DMS 273 (cell line): ENCODE data around the gene MUSK.
"Not testable (repeated sequence)": the region's sequence is repeated elsewhere in the genome, so short reads cannot be mapped to it uniquely, and the experiment has no call there.

Experiments
- DNase-seq: peaks from one replicate; lab custom pipeline; 2025; ENCODE audit not compliant: unreplicated experiment; lab: John Stamatoyannopoulos, UW

Gene MUSK

DNA sequence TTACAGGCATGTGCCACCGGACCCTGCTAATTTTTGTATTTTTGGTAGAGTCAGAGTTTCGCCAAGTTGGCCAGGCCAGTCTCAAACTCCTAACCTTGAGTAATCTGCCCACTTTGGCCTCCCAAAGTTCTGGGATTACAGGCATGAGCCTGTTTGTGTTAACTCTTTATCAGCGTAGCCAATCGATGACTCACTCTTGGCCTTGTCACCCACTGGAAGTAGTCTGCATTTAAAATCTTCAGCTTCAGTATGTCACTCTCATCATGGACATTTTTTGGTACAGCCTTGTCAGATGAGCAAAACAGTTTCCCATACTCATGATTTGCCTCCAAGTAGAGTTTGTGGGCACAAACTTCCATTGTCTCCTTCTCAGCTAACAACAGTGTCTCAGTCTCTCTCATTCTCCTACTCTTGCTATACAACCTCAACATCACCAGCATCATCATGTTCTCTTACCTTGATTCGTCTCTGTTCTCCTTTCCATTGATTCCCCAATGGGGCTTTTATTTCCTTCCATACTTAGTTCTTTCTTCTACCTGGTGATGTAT lies 22.5 kb downstream of the MUSK start:
- DNase-seq: no peak

- DNase-seq: not testable (repeated sequence)
Observed at GRCh38 chr9:110695846-110696245, 27.3 kb downstream of the MUSK start.

- no peak for DNase-seq
Observed at GRCh38 chr9:110700953-110701352, 32.4 kb downstream of the MUSK start.

GRCh38 chr9:110703669-110704068 lies 35.1 kb downstream of the MUSK start:
- no peak for DNase-seq

- no peak for DNase-seq
Observed at GRCh38 chr9:110707419-110707818, 38.8 kb downstream of the MUSK start.

DNA sequence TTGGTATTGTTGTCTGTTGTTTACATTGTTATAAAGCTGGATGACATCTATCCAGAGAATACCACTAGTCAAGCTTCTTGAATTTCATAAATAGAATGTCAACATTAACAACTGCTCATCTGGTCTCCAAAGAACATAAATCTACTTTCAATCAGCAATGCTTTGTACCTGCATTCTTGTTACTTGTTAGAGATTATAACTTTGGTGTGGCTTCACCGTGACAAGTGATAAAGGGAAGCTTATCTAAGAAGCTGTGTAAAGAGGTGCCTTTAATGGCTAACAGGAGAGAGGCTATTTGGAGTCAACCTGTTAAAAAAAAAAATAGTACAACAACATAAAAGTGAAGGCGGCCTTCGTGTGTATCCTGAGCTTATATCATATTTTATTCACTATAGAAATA lies 41.8 kb downstream of the MUSK start:
- DNase-seq: no peak

GRCh38 chr9:110712955-110713354 lies 44.4 kb downstream of the MUSK start:
- DNase-seq: no peak

DNA sequence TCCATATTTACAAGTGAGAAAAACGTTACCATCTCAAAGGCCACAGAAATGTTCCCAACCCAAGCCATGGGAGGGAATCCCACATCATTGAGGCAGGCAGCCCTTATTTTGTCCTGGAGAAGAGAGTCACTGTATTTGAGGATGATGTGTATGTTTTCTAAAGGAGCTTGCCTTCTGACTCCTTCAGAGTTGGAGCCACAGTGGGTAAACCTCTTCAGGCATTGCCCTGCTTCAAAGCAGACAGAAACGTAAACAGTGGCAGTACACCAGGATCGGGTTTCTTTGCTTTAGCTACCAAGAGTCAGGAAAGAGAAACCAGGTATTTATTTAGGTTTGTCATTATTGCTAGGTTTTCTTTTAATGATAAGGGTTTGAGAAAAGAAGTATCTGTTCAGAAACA lies 45.7 kb downstream of the MUSK start:
- no peak for DNase-seq

GRCh38 chr9:110728058-110728457 lies 59.5 kb downstream of the MUSK start:
- no peak for DNase-seq

DNA sequence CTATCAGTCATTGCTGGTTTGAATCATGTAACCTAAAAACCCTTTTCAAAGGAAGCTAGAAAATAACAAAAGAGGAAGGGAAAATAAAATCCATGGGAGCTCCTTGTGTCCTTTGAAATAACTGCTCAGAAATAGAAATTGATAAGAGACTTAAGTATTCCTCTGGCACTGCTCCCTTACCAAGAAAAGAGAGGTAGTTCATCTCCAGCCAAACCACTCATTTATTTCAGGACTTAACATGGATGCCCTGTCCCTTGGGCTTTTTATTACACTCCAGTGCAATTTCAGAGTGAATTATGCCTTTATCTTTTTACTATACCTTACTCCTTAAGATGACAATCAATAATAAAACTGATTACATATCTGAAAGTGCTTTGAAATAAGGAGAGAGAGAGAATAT lies 61.0 kb downstream of the MUSK start:
- no peak for DNase-seq

DNA sequence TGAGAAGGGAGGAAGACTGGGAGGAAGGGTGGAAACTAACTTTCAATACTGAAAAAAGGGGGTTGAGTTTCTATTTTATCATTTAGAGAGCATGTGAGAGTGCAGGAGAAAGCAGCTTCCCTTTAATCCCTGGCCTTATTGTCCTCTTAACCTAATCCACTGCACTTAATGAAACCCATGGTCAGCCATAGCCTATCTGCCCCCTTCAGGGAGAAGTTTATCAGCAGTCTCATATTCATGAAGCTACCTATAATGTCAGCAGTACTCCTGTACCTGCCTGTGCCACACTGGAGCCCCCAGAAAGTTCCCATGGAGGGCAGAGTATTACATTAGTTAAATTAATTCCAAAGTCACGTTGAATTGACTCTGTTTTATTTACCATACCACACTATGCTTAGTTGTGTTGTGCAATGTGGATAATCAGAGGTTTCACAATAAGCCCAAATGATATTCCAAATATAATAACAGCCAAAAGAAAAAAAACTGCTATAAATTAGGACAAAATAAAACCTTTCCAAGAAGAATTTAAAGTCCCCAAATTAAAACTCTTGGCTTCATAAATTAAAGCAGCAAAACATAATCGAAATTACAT lies 62.9 kb downstream of the MUSK start:
- no peak for DNase-seq

GRCh38 chr9:110738982-110739381 lies 70.4 kb downstream of the MUSK start:
- DNase-seq: no peak

- no peak for DNase-seq
Observed at GRCh38 chr9:110742741-110743371, 74.3 kb downstream of the MUSK start.

- peak; percentile 10 for DNase-seq
Observed at GRCh38 chr9:110744715-110745384, 76.3 kb downstream of the MUSK start.

DNA sequence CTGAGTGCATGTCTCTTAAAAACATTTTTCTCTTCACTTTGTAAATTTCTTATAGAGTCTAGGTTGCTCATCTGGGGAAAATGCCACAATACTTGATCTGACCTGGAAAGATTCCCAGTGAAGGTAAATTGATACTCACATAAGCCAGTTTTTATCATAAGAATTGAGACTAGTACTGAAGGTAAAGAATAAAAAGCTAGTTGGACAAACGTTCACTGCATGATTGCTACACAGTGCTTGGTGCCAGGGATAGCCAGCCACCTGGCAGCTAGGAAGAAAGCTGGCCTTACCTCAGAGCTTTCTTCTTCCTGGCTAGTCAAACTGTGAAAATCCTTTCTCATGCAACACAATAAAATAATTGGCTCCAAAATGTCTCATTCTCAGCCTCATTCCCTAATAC lies 77.1 kb downstream of the MUSK start:
- DNase-seq: peak; percentile 13

DNA sequence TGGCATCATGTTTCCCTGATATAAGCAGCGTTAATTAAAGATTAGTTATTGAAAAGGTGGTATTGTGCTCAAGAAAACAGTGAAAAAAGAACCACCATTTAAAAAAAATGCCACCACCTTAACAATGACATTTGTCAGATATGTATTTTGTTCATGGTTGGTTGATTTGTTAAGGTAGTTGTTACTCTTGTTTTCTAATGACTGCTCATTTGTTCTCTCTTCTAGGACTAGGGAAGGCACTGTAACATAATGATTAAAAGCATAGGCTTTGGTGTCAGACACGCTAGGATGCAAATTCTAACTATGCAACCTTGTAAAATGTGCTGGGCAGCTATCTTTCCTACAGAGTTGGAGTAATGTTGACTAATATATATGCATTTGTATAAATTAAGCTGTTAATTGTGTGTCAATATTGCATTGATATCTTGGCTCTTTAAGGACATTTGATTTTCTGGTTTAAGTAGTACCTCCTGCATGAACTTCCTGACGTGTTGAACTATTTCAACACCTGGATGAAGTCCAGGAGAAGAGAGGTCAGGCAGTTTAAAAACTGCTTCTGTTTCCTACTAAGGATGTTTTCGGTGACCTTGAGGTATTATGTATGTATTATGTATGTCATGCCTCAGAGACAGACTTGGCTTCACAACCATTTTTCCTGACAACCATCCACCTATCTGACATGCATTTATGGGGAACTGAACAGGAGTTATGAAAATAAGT lies 77.8 kb downstream of the MUSK start:
- DNase-seq: no peak

DNA sequence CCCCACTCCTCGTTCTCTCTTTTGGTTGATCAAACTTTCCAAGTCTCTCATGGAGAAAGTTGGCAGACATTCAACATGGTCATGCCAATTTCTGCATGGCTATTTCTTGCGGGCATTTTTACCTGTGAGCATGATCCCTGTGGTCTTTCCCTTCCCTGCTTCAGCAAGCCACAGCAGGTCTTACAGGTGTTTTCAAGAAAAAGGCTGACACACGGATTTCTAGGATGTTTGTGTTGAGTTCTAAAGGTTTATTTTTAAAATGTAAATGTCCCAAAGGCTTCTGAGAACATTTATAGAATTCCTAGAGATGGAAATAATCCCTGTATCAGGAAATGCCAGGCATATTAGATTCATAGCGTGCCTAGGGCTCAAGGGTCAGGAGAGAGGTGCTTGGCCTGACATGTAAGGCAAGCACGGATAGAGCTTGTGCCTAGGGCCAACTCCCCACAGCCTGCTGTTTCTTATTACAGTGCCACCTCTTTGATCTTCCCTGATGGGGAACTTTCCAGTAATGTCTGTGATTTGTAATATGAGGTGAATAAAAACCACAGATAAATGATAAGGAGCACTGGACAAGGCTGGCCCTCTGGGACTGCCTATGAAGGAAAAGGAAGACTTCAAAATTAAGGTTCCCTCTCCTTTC lies 79.8 kb downstream of the MUSK start:
- DNase-seq: no peak

DNA sequence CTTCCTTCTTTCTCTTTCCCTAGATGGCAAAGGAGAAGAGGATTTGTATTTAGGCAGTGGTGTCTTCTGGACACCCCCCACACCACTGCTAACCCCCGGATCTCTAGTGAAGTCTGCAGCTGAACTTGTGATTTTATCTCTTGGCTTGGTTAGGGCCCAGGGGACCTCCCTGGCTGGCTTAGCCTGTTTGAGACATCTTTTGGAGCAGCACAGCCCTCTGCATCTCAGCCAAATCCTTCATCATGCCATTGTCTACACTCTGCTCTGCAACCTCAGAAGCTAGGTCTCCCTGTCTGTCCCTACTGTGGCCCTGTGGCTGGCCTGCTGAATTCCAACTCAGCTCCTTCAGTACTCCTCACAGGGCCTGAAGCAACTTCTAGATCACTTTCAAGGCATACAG lies 81.7 kb downstream of the MUSK start:
- peak; percentile 13 for DNase-seq

GRCh38 chr9:110751971-110752370 lies 83.4 kb downstream of the MUSK start:
- no peak for DNase-seq

GRCh38 chr9:110752766-110753165 lies 84.2 kb downstream of the MUSK start:
- DNase-seq: peak; percentile 4

GRCh38 chr9:110753731-110754231 lies 85.2 kb downstream of the MUSK start:
- DNase-seq: no peak
